Stimulated activated CD4-positive, alpha-beta T cell treated with anti-CD3 and anti-CD28 coated beads, Interleukin-4, amount 100 ng/mL, for 4 hours (primary cell): ENCODE results near the gene TXNDC11.
"Not testable (repeated sequence)": the region's sequence is repeated elsewhere in the genome, so short reads cannot be mapped to it uniquely, and the experiment has no call there.

Source experiments
- DNase-seq, 2 experiments: peaks; one replicate each; pipeline ENCODE4 v3.0.0-alpha.2; 2020

The TXNDC11 gene, protein sequence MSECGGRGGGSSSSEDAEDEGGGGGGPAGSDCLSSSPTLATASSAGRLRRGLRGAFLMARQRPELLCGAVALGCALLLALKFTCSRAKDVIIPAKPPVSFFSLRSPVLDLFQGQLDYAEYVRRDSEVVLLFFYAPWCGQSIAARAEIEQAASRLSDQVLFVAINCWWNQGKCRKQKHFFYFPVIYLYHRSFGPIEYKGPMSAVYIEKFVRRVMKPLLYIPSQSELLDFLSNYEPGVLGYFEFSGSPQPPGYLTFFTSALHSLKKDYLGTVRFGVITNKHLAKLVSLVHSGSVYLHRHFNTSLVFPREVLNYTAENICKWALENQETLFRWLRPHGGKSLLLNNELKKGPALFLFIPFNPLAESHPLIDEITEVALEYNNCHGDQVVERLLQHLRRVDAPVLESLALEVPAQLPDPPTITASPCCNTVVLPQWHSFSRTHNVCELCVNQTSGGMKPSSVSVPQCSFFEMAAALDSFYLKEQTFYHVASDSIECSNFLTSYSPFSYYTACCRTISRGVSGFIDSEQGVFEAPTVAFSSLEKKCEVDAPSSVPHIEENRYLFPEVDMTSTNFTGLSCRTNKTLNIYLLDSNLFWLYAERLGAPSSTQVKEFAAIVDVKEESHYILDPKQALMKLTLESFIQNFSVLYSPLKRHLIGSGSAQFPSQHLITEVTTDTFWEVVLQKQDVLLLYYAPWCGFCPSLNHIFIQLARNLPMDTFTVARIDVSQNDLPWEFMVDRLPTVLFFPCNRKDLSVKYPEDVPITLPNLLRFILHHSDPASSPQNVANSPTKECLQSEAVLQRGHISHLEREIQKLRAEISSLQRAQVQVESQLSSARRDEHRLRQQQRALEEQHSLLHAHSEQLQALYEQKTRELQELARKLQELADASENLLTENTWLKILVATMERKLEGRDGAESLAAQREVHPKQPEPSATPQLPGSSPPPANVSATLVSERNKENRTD

DNA sequence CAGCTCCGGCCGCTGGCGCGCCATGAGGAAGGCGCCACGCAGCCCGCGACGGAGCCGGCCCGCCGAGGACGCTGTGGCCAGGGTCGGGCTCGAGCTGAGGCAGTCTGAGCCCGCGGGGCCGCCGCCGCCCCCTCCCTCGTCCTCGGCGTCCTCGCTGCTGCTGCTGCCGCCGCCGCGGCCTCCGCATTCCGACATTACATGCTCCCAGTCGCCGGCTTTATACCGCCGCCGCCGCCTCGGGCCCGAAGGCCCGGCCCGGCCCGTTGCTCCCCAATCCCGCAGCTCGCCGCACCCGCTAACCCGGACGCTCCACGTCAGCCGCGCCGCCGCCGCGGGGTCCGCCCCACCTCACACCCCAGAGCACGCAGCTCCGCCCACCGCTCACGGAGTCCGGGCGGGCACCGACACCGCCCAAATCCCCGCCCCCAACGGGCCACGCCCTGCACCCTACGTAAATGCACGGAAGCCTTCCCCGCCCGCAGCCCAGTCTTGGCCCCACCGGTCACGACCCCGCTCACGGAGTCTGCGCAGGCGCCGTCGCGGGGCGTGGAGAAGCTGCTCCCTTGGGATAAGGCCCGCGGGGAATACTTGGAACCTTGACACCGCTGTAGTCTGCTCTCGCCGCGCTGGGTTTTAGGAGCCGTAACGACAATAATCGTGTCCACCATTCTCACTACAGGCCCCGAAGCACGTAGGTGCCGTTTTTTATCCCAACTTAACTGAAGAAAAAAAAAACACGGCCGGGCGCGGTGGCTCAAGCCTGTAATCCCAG is at the start of gene TXNDC11:
TXNDC11 (minus strand) TSS at position 322 of the 772 bp plus-strand sequence; CDS start at position 195, 127 bp downstream.
- DNase-seq = peak; percentile 98 to 99

GRCh38 chr16:11791144-11791828 is 48.6 kb upstream of the TXNDC11 start:
- DNase-seq = no peak

DNA sequence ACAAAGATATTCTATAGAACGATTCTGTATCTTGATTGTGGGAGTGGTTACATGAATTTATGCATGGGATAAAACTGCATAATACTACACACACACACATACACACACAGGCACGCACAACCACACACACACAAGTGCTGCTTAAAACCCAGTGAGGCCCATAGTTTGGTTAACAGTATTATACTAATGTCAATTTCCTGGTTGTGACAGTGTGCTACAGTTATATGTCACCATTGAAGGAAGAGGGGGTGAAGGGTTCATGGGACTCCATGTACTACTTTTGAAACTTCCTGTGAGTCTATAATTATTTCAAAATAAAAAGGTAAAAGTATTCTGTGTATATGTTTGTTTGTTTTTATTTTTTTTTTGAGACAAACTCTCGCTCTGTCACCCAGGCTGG is 46.3 kb upstream of the TXNDC11 start:
- DNase-seq = no peak

DNA sequence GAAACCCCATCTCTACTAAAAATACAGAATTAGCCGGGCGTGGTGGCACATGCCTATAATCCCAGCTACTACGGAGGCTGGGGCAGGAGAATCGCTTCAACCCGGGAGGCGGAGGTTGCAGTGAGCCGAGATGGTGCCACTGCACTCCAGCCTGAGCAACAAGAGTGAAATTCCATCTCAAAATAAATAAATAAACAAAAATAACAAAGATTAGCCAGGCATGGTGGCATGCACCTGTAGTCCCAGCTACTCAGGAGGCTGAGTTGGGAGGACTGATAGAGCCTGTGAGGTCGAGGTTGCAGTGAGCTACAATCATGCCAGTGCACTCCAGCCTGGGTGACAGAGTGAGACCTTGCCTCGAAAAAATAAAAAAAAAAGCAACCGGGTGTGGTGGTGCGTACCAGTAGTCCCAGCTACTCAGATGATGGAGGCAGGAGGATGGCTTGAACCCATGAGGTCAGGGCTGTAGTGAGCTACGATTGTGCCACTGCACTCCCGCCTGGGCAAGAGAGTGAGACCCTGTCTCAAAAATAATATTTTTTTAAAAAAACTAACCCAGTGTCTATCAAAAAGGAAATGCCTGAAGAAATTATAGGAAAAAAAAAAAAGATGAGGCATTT is 42.4 kb upstream of the TXNDC11 start:
- not testable (repeated sequence) for DNase-seq

DNA sequence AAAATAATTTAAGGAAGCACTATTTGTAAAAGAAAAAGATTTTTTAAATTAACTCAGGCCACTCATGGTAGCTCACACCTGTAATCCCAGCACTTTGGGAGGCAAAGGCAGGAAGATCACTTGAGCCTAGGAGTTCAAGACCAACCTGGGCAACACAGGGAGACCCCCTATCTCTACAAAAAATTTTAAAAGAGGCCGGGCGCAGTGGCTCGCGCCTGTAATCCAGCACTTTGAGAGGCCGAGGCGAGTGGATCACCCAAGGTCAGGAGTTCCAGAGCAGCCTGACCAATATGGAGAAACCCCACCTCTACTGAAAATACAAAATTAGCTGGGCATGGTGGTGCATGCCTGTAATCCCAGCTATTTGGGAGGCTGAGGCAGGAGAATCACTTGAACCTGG is 41.7 kb upstream of the TXNDC11 start:
- DNase-seq = not testable (repeated sequence)

- no peak for DNase-seq
Measured at GRCh38 chr16:11784038-11784369, 41.3 kb upstream of the TXNDC11 start.

DNA sequence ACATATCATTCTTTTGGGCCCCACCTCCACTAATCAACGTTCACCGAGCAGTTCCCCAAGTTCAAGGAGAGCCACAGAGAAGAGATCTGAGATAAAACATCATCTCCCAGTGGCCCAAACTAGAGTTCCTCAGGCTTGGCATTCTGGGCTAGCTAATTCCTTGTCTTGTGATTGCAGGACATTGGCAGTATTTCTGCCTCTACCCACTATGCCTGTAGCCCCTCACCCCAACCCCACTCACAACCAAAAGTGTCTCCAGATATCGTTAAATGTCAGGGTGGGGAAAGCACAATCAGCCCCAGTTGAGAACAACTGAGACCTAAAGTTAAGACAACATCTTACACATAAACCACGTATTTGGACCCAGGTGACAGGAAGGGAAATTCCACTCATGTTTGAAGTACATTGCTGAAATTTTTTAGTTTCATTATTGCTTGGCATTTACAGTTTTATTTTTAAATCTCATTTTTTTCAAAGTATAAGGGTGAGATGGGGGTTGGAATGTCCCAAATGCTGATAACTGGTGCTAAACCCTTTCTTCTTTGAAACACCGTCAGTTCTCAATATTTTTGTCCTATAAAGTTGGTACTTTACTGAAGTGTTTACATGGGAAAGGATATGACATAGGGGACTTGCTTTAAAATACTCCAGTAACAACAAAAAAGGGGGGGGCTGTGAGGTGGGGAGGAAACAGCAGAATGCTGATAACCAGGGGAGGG is 40.8 kb upstream of the TXNDC11 start:
- DNase-seq = peak in 1 of 2 experiments; percentile 45

GRCh38 chr16:11781773-11782172 is 39.1 kb upstream of the TXNDC11 start:
- no peak for DNase-seq

DNA sequence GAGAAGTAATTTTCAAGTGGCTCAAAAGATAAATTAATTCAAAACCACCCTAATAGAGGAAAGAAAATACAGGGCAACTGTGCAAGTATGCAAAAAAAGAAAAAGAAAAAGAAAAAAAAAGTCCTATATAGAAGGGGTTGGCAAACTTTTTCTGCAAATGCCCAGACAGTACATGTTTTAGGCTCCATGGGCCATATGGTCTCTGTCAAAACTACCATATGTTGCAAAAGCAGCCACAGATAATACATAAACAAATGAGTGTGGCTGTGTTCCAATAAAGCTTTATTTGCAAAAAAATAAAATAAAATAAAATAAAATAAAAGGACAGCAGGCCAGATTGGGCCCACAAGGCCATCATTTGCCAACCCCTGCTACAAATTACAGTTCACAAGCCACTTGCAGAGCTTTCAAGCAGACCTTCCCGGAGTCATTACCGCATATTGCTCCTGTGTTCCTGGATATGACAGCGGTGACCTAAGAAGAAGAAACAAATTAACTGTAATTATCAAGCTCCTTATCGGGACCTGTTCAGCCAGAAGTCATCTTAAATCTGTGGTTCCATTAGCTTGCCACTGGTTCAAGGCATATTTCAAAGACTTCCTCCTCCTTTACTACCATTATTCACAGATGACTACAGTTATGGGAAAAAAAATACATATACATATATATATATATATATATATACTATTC is 38.5 kb upstream of the TXNDC11 start:
- no peak for DNase-seq

DNA sequence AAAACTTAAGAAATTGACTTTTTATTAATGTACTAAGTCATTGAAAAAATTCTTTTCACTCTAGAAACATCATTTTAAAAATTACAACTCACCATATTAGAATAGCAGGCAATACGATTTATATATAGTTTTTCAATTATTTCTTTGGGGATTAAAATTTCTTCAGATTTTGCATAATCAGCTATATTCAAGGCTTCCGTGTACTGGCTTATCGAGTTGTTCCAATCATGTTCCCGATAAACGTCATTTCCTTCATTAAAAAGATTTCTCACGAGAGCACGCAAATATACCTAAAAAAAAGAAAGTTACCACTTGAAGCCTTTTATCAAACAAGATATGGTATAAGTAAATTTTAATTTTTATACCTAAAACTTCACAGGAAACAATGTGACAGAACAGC is 36.4 kb upstream of the TXNDC11 start:
- DNase-seq = no peak

GRCh38 chr16:11774065-11774626 is 31.5 kb upstream of the TXNDC11 start:
- DNase-seq = no peak

DNA sequence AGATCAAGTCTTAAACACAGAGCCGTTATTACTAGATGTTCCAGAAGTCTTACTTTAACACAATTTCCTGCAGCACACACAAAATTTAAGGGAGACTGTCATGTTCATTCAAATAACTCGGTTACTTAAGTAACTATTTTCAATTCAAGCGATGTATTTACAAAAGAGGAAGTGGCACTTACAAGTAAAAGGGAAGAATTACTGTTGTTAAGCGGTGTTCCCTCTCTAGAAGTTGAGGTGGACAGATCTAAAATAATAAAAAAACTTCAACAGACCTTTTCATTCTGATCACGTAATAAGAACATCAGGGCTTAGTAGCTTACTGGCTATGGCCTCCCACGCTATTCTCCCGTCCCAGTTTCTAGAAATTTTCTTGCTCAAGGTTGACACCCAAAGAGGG is 26.2 kb upstream of the TXNDC11 start:
- DNase-seq = no peak

GRCh38 chr16:11762431-11762830 is 19.8 kb upstream of the TXNDC11 start:
- DNase-seq = no peak

GRCh38 chr16:11759997-11760396 is 17.3 kb upstream of the TXNDC11 start:
- no peak for DNase-seq

DNA sequence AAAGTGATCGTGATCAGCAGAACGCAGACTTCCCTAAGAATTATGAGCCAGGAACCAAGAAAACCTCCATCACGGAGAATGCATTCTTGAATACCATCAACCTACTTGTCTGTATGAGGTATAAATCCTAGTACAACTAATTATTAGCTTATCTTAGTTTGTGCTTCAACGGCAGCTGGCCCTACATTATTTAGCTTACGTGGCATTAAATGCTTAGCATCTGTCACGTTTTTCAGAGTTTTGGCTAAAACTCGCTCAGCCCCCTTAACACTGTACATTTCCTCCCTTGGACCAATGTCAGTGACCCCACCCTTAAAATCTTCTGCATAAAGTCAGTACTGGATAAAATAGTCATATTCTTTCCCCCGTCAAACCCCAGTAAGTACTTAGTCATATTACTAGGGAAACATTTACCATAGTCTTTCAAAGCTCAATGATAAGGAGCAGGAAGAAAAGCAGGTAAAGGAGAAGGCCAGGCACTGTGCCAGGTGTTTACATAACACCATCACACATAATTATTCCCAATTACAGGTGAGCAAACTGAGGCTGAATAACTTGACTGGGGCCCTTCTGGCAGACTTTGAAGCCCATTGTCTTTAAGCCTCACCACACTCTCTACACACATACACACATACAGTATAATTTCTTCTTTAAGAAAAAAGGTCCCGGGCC is 16.6 kb upstream of the TXNDC11 start:
- DNase-seq = no peak

DNA sequence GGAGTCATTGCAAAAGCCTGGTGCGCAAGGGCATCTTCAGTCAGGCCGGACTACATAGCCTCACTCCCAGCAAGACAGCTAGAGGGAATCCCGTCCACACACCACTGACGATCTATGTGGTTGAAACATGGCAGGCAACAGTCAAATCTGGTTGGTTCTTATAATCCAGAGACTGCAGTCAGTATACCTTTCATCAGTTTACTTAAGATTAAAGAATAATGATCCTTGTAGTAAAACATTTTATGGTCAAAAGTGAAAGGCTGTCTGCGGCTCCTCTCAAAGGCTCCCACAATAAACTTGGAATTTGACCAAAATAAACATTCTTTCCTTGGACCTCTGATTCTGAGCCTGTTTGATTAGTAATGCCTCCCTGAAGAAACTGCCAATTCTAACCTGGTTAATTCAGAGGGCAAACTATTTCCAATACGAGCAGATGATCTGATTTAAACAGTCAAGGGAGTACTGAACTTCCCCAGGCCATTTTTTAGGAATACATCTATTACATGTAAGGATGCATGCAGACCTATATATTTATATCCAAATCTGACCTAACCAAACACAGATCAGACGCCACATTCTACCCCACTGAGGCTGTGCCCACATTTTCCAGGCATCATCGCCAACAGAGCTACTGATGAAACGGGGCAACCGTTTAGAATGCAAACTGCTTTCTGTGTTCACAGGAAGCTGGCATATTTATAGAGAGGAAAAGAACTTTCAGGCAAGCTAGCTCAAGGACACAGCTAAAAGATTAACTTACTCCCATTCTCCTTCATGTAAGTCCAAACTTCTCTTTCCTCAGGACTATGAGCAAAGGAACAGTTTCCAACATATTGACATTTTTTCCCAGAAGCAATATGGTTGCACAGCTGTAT is 15.3 kb upstream of the TXNDC11 start:
- DNase-seq = no peak

DNA sequence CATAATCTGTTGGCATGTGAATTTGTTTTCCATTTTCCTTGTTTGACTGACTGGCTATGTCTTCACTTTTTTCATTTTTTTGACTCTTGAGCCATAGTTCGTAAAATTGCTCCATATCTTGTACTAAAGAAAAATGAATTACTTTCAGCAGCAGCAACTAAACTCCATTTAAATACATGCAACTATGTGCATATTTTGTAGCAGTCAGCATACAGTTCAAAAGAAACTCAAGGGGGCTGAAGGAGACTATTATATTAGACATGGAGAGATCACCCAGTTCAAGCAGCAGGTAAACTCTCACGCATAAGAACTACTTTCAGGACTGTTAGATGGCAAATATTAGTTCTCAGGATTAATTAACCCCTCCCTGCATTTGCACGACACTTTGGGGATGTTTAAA is 13.6 kb upstream of the TXNDC11 start:
- DNase-seq = no peak

- DNase-seq = no peak
Measured at GRCh38 chr16:11755022-11755760, 12.5 kb upstream of the TXNDC11 start.
